ENCODE results near the gene SLC41A3.
A peak's percentile ranks its signal among the peaks of the same experiment; 100 is the strongest.

SLC41A3 gene

DNA sequence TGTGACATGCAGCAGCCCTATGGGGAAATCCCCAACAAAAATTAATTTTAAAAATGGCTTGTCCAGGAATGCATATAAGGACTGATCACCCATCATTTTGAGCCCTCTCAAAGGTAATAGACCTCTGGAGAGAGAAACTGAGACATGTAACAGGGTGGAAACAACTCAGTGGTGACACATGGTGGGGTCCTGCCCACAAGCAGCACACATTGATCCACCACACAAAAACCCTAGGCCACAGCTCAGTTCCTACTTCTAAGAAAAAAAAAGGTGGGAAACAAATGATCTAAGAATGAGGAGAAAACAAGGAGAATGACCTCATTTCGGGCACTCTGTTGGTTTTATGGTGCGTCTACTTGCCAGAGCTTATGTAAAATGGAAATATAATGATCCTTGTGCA lies 1.9 kb upstream of the SLC41A3 start:
- Histone ChIP-seq H3K79me2 (ENCODE audit: control insufficient read depth, insufficient read depth, low read length) (no peaks in the 10 kb centered on the region), H3K27ac (ENCODE audit: low read depth, low read length) (no peak overlapping the region), H2AK5ac (ENCODE audit: low read length) (no peak overlapping the region), H3K23ac (ENCODE audit: low read length) (no peak overlapping the region), H3K79me1 (ENCODE audit: low read length) (no peaks in the 10 kb centered on the region), H3K4me2 (ENCODE audit: low read length) (no peak overlapping the region), H2BK15ac (replicated peaks; ENCODE audit: low read depth) (no peak overlapping the region), H3K56ac (ENCODE audit: low read length) (no peak overlapping the region), H3K18ac (ENCODE audit: low read length) (no peak overlapping the region), H3K36me3 (ENCODE audit: control insufficient read depth, insufficient read depth, low read length) (no peaks in the 10 kb centered on the region), H3K27me3 (ENCODE audit: insufficient read depth, low read length, poor library complexity) (no peaks in the 10 kb centered on the region), H2BK120ac (ENCODE audit: low read depth, low read length) (no peak overlapping the region), H2BK5ac (ENCODE audit: low read length) (no peak overlapping the region), H4K8ac (ENCODE audit: low read depth, low read length) (no peak overlapping the region), H3K4me1 (ENCODE audit: control insufficient read depth, low read depth, low read length) (no peaks in the 10 kb centered on the region), H3K4ac (ENCODE audit: low read depth, low read length) (no peak overlapping the region), H4K5ac (ENCODE audit: low read length) (no peak overlapping the region), H3K9ac (ENCODE audit: low read length) (no peak overlapping the region), H3K4me3 (ENCODE audit: low read length) (no peak overlapping the region)
- DNase-seq, result no peak
- no CpG with 5 or more reads among the region's 2 CpGs for WGBS (ENCODE audit: extremely low coverage, insufficient coverage, low lambda C conversion rate)

DNA sequence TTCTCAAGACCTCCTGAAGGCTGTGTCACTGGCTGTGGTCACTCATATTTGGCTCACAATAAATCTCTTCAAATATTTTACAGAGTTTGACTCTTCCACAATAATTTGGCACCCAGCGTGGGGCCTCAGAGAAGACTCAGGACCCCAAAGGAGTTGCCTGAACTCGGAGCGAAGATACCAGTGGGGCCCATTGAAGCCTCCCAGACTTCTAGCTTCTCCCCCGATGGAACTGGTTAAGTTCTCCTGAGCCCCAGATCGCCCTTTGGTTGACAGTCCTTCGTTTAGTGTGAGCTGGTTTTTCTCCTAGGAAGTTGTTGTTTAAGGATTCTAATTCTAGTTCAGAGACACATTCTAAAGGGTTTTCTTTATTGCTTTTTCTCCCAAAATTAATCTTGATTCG lies 1.4 kb upstream of the SLC41A3 start:
- Histone ChIP-seq H3K79me2 (ENCODE audit: control insufficient read depth, insufficient read depth, low read length) (no peaks in the 10 kb centered on the region), H4K8ac (ENCODE audit: low read depth, low read length) (no peak overlapping the region), H2BK120ac (ENCODE audit: low read depth, low read length) (no peak overlapping the region), H4K5ac (ENCODE audit: low read length) (no peak overlapping the region), H2BK15ac (replicated peaks; ENCODE audit: low read depth) (no peak overlapping the region), H3K4ac (ENCODE audit: low read depth, low read length) (no peak overlapping the region), H3K79me1 (ENCODE audit: low read length) (no peaks in the 10 kb centered on the region), H3K56ac (ENCODE audit: low read length) (no peak overlapping the region), H3K23ac (ENCODE audit: low read length) (no peak overlapping the region), H3K27me3 (ENCODE audit: insufficient read depth, low read length, poor library complexity) (no peaks in the 10 kb centered on the region), H3K4me3 (ENCODE audit: low read length) (no peak overlapping the region), H2BK5ac (ENCODE audit: low read length) (no peak overlapping the region), H3K27ac (ENCODE audit: low read depth, low read length) (no peak overlapping the region), H3K9ac (ENCODE audit: low read length) (no peak overlapping the region), H3K4me1 (ENCODE audit: control insufficient read depth, low read depth, low read length) (no peaks in the 10 kb centered on the region), H3K36me3 (ENCODE audit: control insufficient read depth, insufficient read depth, low read length) (no peaks in the 10 kb centered on the region), H2AK5ac (ENCODE audit: low read length) (no peak overlapping the region), H3K4me2 (ENCODE audit: low read length) (no peak overlapping the region), H3K18ac (ENCODE audit: low read length) (no peak overlapping the region)
- WGBS (ENCODE audit: extremely low coverage, insufficient coverage, low lambda C conversion rate), result no CpG with 5 or more reads among the region's 7 CpGs
- DNase-seq, result no peak

DNA sequence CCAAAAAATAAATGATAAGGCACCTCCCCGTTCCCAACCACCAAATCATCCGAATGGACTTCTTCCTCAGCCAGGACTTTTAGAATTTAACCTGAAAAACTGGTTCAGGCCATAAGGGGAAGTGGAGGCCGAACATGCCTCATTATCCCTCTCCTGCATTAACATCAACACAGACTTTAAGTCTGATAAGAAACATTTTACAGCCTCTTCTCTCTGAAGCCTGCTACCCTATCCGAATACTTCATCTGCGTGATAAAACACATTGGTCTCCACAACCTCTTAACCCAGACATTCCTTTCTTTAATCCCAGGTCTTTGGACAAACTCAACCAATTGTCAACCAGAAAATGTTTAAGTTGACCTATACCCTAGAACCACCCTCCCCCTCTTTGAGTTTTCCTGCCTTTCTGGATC lies 850 bp upstream of the SLC41A3 start:
- Histone ChIP-seq H3K79me2 (ENCODE audit: control insufficient read depth, insufficient read depth, low read length) (no peaks in the 10 kb centered on the region), H3K56ac (ENCODE audit: low read length) (no peak overlapping the region), H3K4me2 (ENCODE audit: low read length) (no peak overlapping the region), H3K4me3 (ENCODE audit: low read length) (no peak overlapping the region), H4K5ac (ENCODE audit: low read length) (no peak overlapping the region), H3K4me1 (ENCODE audit: control insufficient read depth, low read depth, low read length) (no peaks in the 10 kb centered on the region), H2BK5ac (ENCODE audit: low read length) (no peak overlapping the region), H3K27me3 (ENCODE audit: insufficient read depth, low read length, poor library complexity) (no peaks in the 10 kb centered on the region), H2BK120ac (ENCODE audit: low read depth, low read length) (no peak overlapping the region), H4K8ac (ENCODE audit: low read depth, low read length) (peak overlapping the region; percentile 93), H3K9ac (ENCODE audit: low read length) (no peak overlapping the region), H2BK15ac (replicated peaks; ENCODE audit: low read depth) (no peak overlapping the region), H3K18ac (ENCODE audit: low read length) (no peak overlapping the region), H2AK5ac (ENCODE audit: low read length) (no peak overlapping the region), H3K79me1 (ENCODE audit: low read length) (no peaks in the 10 kb centered on the region), H3K36me3 (ENCODE audit: control insufficient read depth, insufficient read depth, low read length) (no peaks in the 10 kb centered on the region), H3K4ac (ENCODE audit: low read depth, low read length) (no peak overlapping the region), H3K23ac (ENCODE audit: low read length) (no peak overlapping the region), H3K27ac (ENCODE audit: low read depth, low read length) (no peak overlapping the region)
- DNase-seq, result no peak
- WGBS (ENCODE audit: extremely low coverage, insufficient coverage, low lambda C conversion rate), result no CpG with 5 or more reads among the region's 5 CpGs

DNA sequence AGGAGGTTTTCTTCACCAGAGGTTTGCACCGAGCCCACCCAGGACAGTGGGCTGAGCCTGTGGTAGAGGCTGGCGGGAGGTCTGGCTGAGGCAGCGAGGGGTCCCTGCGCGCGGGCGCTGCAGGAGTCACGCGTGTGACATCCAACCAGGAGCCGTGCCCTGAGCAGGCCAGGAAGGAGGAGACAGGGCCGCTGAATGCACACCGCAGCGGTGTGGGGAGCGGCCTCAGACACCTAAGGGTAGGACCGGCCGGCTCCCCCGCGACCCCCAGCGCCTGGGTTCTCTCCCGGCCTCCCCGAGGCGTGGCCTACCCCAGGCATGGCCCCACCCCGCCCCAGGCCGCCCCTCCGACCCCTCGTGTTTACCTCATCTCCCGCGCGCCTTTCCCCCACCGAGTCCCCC lies 412 bp downstream of the SLC41A3 start:
- Histone ChIP-seq H3K27ac (ENCODE audit: low read depth, low read length) (peak overlapping the region; percentile 47), H2BK5ac (ENCODE audit: low read length) (no peak overlapping the region), H3K4me2 (ENCODE audit: low read length) (peak overlapping the region; percentile 89), H3K79me2 (ENCODE audit: control insufficient read depth, insufficient read depth, low read length) (no peaks in the 10 kb centered on the region), H3K36me3 (ENCODE audit: control insufficient read depth, insufficient read depth, low read length) (no peaks in the 10 kb centered on the region), H3K4ac (ENCODE audit: low read depth, low read length) (no peak overlapping the region), H3K56ac (ENCODE audit: low read length) (peak overlapping the region; percentile 95), H4K5ac (ENCODE audit: low read length) (no peak overlapping the region), H2BK15ac (replicated peaks; ENCODE audit: low read depth) (no peak overlapping the region), H3K4me3 (ENCODE audit: low read length) (peak overlapping the region; percentile 73), H2AK5ac (ENCODE audit: low read length) (no peak overlapping the region), H2BK120ac (ENCODE audit: low read depth, low read length) (peak overlapping the region; percentile 84), H3K79me1 (ENCODE audit: low read length) (no peaks in the 10 kb centered on the region), H3K4me1 (ENCODE audit: control insufficient read depth, low read depth, low read length) (no peaks in the 10 kb centered on the region), H3K9ac (ENCODE audit: low read length) (peak overlapping the region; percentile 92), H3K23ac (ENCODE audit: low read length) (no peak overlapping the region), H4K8ac (ENCODE audit: low read depth, low read length) (peak overlapping the region; percentile 99), H3K27me3 (ENCODE audit: insufficient read depth, low read length, poor library complexity) (no peaks in the 10 kb centered on the region), H3K18ac (ENCODE audit: low read length) (peak overlapping the region; percentile 100)
- peak; percentile 57 for DNase-seq
- WGBS (ENCODE audit: extremely low coverage, insufficient coverage, low lambda C conversion rate), result no CpG with 5 or more reads among the region's 30 CpGs

DNA sequence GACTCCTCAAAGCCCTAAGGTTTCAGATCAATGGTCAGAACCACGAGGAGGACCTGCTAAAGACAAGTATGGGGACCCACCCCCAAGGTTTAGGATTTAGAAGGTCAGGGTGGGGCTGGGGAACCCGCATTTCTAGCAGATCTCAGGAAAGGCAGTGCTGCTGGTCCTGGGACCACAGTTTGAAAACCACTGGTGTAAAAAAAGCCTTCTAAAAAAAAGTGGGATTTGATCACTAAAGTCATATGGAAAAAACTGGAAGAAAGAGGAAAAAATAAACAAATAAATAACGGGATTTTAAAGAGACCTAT lies 832 bp downstream of the SLC41A3 start:
- no peak overlapping the region for H2BK15ac ChIP-seq (replicated peaks; ENCODE audit: low read depth)
- no peaks in the 10 kb centered on the region for H3K79me2 ChIP-seq (ENCODE audit: control insufficient read depth, insufficient read depth, low read length)
- H3K4me2 ChIP-seq (ENCODE audit: low read length), result peak overlapping the region; percentile 89
- no CpG with 5 or more reads among the region's 3 CpGs for WGBS (ENCODE audit: extremely low coverage, insufficient coverage, low lambda C conversion rate)
- H3K4me1 ChIP-seq (ENCODE audit: control insufficient read depth, low read depth, low read length), result no peaks in the 10 kb centered on the region
- H3K27me3 ChIP-seq (ENCODE audit: insufficient read depth, low read length, poor library complexity), result no peaks in the 10 kb centered on the region
- H2BK5ac ChIP-seq (ENCODE audit: low read length), result no peak overlapping the region
- no peak overlapping the region for H2AK5ac ChIP-seq (ENCODE audit: low read length)
- peak overlapping the region; percentile 95 for H3K56ac ChIP-seq (ENCODE audit: low read length)
- no peak overlapping the region for H3K4me3 ChIP-seq (ENCODE audit: low read length)
- no peaks in the 10 kb centered on the region for H3K36me3 ChIP-seq (ENCODE audit: control insufficient read depth, insufficient read depth, low read length)
- H3K27ac ChIP-seq (ENCODE audit: low read depth, low read length), result no peak overlapping the region
- no peak overlapping the region for H3K23ac ChIP-seq (ENCODE audit: low read length)
- H3K18ac ChIP-seq (ENCODE audit: low read length), result peak overlapping the region; percentile 100
- H4K8ac ChIP-seq (ENCODE audit: low read depth, low read length), result no peak overlapping the region
- DNase-seq, result peak; percentile 4
- H3K79me1 ChIP-seq (ENCODE audit: low read length), result no peaks in the 10 kb centered on the region
- no peak overlapping the region for H3K4ac ChIP-seq (ENCODE audit: low read depth, low read length)
- H4K5ac ChIP-seq (ENCODE audit: low read length), result no peak overlapping the region
- H2BK120ac ChIP-seq (ENCODE audit: low read depth, low read length), result no peak overlapping the region
- peak overlapping the region; percentile 92 for H3K9ac ChIP-seq (ENCODE audit: low read length)

DNA sequence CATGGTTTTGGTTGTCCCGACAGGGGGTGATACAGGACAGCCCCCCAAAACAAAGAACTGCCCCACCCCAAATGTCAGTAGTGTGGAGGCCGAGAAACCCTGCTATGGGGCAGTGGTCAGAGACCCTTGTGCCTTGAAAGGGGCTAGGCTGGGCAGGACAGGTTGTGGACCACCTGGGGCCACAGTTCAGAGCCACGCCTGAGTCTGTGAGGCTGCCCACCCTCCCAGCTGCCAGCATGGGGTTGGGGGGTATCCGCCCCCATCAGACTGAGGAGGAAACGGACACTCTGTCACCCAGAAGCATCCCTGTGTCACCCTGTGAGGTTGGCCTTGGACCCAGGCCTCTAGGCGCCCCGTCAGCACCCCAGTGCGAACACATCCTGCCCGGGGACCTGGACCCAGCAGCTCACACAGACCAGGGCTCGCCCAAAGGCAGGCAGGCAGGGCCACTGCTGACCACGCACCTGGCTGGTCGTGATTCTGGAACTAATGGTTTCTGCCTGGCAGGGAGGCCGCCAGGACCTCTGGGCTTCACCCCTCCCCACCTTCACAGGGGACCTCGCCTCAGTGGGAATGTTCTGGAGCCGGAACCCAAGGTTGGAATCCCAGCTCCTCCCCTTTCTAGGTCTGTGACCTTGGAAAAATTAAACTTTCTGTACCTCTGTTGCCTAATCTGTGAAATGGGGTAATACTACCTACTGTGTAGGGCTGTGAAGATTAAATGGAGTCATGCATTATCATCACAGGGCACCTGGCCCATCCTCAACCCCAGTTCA lies 1.4 kb downstream of the SLC41A3 start:
- no peaks in the 10 kb centered on the region for H3K79me1 ChIP-seq (ENCODE audit: low read length)
- no peak overlapping the region for H3K18ac ChIP-seq (ENCODE audit: low read length)
- no peaks in the 10 kb centered on the region for H3K36me3 ChIP-seq (ENCODE audit: control insufficient read depth, insufficient read depth, low read length)
- no peak overlapping the region for H2BK5ac ChIP-seq (ENCODE audit: low read length)
- H3K27me3 ChIP-seq (ENCODE audit: insufficient read depth, low read length, poor library complexity), result no peaks in the 10 kb centered on the region
- H2AK5ac ChIP-seq (ENCODE audit: low read length), result no peak overlapping the region
- H3K27ac ChIP-seq (ENCODE audit: low read depth, low read length), result no peak overlapping the region
- no peak overlapping the region for H3K23ac ChIP-seq (ENCODE audit: low read length)
- no peak overlapping the region for H3K4me3 ChIP-seq (ENCODE audit: low read length)
- no CpG with 5 or more reads among the region's 15 CpGs for WGBS (ENCODE audit: extremely low coverage, insufficient coverage, low lambda C conversion rate)
- H3K56ac ChIP-seq (ENCODE audit: low read length), result no peak overlapping the region
- no peak overlapping the region for H2BK15ac ChIP-seq (replicated peaks; ENCODE audit: low read depth)
- H2BK120ac ChIP-seq (ENCODE audit: low read depth, low read length), result no peak overlapping the region
- H3K9ac ChIP-seq (ENCODE audit: low read length), result no peak overlapping the region
- H3K4ac ChIP-seq (ENCODE audit: low read depth, low read length), result no peak overlapping the region
- H4K8ac ChIP-seq (ENCODE audit: low read depth, low read length), result no peak overlapping the region
- H4K5ac ChIP-seq (ENCODE audit: low read length), result no peak overlapping the region
- no peaks in the 10 kb centered on the region for H3K4me1 ChIP-seq (ENCODE audit: control insufficient read depth, low read depth, low read length)
- no peak for DNase-seq
- no peaks in the 10 kb centered on the region for H3K79me2 ChIP-seq (ENCODE audit: control insufficient read depth, insufficient read depth, low read length)
- H3K4me2 ChIP-seq (ENCODE audit: low read length), result no peak overlapping the region

Data from mesendoderm (in vitro differentiated cells).